ENCODE results near the gene GIPR.
"Not testable (repeated sequence)": the region's sequence is repeated elsewhere in the genome, so short reads cannot be mapped to it uniquely, and the experiment has no call there.

GIPR gene

DNA sequence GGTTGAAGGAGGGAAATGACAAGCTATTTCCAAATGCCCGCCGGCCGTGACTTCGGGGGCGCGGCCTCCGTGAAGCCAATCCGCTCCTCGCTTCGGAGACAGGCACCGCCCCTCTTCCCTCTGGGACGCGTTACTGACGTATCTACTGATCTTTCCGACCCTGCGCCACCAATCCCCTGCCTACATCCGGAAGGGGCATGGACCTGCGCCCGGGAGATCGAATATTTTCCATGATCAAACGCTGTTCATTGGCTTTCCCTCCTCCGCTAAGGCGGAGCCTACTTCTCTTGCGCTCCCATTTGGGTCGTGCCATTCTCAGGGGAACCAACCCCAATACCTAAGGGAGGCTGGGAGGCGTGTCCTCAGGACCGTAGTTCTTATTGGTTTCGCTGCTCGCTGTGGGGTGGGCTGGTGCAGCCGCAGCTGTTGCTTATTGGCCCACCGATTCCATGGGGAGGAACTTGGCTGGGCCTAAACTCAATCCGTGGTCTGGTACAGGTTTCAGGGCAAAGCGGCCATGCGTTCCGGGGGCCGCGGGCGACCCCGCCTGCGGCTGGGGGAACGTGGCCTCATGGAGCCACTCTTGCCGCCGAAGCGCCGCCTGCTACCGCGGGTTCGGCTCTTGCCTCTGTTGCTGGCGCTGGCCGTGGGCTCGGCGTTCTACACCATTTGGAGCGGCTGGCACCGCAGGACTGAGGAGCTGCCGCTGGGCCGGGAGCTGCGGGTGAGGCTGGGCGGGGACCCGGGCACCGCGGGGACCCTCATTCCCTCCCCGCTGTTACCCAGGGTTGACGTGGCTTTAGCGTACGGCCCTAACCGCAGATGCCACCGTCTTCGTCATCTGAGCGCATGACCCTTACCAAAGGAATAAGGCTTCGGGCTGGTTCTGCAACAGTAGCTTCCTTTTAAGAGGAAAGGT lies 24.4 kb downstream of the GIPR start, which contains the start of gene QPCTL:
TSS of gene QPCTL (plus strand) at position 480 of the 919 bp plus-strand sequence. CDS start at position 518, 38 bp downstream.
- peak; percentile 99 for DNase-seq

DNA sequence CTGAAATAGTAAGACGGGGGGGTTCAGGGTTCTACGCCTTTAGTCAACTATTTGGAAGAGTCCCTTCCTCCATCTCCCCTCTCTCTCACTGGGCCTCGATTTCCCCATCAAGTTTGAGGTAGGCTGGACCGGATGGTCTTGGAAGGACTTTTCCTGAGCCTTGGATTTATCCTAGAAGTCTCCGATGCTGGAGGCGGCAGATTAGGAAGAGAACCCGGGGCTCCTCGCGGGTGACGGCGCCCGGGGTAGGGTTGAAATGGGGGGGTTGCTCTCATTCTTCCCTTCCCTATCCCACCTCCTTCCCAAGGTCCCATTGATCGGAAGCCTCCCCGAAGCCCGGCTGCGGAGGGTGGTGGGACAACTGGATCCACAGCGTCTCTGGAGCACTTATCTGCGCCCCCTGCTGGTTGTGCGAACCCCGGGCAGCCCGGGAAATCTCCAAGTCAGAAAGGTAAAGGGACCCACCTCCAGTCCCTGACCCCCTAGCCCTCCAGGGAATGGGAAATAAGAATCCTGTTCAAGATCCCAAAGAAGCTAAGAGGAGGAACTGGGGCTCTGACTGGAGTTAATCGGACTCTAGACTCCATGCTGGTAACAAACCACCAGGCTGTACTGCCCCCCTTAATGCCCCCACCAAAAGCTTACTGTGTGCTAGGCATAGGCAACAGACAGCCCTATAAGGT lies 25.2 kb downstream of the GIPR start:
- DNase-seq, result peak; percentile 90

DNA sequence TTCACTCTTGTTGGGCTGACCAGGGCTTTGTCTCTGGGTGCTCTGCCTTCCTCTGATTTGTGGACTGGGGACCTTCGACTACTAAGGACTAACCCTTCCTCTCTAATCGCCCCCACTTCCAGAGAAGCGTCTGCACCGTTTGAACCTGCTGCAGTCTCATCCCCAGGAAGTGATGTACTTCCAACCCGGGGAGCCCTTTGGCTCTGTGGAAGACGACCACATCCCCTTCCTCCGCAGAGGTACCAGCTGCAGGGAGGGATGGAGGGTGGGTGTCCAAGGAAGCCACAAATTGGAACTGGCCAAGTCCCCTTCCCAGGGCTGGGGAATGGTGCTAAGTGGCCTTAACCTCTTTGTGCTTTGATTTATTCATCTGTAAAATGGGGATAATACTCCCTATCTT lies 33.7 kb downstream of the GIPR start:
- no peak for DNase-seq

DNA sequence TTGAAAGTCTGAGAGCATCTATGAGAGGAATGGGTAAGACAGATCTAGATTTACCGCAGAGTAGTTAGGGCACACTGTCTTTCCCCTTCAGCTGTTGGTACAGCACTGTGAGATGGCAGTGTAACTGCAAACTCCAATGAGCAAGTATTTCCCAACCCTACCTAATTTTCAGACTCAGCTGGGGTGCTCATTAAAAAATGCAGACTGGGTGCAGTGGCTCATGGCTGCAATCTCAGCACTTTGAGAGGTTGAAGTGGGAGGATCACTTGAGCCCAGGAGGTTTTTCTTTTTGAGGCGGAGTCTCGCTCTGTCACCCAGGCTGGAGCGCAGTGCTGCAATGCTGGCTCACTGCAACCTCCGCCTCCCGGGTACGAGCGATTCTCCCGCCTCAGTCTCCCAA lies 37.1 kb downstream of the GIPR start:
- DNase-seq, result no peak

DNA sequence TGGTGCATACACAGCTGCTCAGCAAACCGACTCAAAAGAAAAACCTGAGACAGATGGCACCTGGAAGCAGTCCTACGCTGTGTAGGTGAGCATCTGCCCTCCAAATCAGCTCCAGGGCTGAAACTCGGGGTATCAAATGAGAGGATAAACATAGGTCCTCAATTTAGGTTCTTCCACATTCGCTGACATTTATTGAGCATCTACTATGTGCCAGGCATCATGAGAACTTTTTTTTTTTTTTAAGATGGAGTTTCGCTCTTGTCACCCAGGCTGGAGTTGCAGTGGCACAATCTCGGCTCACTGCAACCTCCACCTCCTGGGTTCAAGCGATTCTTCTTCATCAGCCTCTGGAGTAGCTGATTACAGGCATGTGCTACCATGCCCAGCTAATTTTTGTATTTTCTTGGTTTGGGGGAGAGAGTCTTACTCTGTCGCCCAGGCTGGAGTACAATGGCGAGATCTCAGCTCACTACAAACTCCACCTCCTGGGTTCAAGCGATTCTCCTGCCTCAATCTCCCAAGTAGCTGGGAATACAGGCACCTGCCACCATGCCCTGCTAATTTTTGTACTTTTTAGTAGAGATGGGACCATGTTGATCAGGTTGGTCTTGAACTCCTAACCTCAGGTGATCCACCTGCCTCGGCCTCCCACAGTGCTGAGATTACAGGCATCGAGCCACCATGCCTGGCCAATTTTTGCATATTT lies 37.8 kb downstream of the GIPR start:
- no peak for DNase-seq

DNA sequence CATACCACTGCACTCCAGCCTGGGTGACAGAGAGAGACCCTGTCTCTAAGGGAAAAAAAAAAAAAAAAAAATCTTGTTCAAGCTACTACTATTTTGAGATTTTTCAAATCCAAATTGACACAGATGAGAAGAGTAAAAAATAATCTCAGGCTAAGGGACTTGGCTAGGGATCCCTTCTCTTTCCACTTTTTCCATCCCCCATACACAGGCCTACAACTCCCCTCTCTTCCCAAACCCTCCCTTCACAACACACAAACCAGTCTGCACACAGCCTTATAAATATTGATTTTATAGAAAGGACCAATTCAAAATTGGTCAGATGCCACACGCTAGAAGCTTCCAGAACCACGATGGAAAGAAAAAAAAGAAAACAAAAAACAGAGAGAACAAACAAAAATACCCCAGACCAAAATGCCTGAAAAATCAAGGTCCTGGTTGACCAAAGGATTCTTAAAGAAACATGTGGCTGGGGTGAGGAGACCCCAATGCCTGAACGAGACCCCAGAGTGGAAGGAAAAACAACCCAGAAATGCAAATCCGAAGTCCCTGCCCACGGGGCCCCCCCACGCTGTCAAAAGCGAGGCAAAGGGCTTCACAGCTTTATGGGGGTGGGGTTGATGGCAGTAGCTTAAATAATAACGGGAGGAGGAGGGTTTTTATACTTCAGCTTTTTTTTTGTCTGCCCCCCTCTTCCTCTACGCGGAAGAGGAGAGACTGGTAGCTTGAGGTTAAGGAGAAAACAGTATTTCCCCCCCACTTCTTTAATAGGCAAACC lies 42.5 kb downstream of the GIPR start:
- DNase-seq, result no peak

DNA sequence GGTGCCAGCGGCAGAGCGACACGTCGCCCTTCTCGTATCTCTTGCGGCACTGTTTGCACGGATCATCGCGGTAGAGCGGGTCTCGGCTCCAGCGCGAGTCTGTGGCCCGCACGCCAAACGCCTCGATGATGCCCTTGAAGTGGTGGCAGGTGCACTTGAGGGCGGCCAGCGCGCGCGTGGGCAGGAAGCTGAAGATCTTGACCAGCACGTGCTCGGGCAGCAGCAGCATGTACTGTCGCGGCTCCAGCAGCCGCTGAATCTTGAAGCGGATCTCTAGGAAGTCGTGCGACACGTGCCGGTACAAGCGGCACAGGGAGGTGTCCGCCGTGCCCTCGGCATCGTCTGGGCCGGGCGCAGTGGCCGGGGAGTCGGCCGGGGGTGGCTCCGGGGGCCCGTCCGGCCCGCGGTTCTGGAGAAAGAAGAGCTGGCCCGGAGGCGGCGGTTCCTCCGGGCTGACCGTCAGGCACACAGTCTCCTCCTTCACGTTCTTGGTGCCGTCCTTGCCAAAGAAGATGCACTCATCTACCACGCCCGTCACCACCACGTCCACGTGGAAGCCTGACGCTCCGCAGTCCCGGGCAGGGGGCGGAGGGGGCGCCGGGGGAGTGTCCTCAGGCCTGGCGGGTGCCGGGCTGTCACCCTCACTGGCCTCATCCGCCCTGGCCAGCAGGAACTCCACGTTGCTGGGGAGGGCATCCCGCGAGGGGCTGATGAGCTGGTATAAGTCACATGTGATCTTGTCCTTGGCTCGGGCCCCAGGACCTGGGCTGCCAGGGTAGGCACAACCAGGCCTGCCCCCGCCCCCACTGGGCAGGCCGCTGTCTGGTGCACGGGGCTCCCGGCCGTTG lies 44.1 kb downstream of the GIPR start:
- DNase-seq, result no peak

DNA sequence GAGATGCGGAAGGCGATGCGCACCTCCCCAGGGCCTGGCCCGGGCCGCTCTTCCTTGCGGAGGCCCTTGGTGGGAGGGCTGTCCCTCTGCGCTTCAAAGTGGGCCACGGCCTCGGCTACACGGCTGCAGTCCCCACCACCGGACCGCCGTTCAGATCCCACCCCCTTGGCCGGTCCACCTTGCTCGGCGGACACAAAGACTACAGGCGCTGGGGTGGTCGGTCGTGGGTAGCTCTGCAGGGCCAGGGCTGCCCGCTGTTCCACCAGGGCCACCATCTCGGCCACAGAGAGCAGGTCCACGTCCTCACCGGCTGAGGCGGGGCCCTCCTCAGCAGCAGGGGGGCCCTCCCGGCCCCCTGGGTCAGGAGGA lies 44.7 kb downstream of the GIPR start:
- DNase-seq, result no peak

DNA sequence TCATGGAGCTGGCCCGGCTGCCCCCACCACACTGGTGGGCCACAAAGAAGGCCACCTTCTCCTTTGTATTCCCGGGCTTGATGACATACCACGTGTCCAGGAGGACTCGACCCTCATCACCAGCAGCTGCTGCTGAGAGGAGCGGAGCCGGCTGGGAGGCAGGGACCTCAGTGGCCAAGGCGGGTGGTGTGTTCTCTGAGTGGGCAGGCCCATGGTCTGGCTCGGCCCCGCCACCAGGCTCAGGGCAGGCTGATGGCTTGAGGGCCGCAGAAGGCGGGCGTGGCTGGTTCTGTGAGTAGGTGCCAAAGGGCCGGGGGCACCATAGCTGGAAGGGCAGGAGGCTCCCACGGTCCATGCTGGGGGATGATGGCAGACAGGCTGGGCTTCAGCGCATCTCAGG lies 45.1 kb downstream of the GIPR start:
- DNase-seq, result no peak

DNA sequence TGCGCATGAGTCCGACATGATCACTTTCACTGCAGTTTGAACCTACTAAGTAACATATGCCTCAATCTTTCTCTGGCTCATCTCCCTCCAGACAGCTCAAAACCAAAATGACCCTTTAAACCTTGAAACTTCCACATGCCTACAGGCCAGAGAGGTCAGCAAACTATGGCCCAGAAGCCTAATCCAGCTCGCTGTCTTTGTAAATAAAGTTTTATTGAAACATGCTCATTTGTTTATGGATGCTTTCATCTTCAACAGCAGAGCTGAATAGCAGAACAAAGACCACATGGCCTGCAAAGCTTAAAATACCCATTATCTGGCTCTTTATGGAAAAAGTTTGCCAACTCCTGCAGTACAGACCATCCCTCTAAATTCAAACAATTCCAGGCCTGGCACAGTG lies 47.1 kb downstream of the GIPR start:
- no peak for DNase-seq

DNA sequence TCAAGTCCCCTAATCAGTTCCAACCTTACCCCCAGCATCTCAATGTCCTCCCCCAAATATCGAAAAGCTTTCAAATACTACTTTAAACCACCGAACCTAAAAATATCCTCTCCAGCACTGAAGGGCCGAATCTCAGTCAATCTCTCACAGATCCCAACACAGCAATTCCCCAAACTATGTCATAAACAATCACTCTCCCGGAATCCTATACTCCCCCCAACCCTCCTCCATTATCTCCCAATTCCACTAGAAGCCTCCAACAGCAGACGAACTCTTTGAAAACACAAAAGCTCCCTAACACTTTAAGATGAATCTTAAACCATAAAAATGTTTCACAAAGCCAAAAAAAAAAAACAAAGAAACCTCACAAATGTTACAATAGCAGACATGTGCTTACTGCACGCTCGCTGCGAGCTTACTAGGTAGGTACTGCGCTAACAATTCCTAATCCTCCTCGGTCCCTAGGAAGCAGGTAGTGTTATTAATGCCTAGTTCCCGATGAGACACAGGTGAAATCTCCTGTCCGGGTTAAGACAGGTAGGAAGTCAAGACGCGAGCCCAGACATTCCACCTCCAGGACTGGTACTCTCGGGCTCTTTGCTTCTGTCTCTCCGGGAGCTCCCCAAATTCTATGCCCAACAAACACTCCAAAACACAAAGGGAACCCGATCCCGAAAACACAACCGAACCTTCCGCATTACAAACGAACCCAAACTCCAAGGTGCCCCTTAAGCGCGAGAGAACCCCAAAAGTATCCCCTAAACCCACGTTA lies 48.5 kb downstream of the GIPR start:
- peak; percentile 29 for DNase-seq

DNA sequence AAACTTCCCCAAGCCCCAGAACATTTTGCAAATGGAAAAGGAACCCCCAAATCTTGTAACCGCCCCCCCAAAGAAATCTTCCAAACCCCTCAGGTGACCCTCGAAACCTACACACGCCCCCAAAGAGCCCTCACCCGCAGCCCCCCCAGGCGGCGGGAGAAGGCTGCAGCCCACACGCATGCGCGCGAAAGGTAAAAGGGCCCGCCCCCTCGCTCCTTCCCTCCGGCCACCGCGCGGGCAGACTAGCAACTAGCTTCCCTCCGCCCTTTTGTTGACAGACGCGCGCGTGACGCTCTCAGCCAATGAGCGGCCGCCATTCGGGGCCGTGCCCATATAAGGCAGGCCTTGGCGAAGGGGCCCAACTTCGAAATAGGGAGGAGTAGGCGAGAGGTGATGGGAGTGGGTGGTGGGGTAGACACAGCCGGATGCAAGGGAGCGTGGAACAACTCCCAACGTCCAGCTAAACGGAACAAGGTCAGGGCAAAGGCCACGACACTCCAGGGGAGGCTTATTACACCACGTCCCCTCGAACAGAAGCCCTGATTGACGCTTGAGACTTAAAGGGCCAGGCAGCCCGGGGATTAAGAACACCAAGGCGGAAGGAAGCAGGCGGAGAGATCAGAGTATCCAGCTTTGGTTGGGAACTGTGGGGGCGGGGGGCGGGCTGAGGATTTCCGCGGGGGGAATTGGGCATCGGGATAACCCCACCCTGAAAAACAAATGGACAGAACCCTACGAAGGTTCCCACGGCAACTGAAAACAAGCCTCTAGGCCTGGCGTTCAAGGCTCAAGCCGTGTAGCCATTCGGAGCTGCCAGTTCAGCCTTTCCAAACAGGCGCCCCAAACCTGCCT lies 49.3 kb downstream of the GIPR start:
- peak; percentile 98 for DNase-seq

DNA sequence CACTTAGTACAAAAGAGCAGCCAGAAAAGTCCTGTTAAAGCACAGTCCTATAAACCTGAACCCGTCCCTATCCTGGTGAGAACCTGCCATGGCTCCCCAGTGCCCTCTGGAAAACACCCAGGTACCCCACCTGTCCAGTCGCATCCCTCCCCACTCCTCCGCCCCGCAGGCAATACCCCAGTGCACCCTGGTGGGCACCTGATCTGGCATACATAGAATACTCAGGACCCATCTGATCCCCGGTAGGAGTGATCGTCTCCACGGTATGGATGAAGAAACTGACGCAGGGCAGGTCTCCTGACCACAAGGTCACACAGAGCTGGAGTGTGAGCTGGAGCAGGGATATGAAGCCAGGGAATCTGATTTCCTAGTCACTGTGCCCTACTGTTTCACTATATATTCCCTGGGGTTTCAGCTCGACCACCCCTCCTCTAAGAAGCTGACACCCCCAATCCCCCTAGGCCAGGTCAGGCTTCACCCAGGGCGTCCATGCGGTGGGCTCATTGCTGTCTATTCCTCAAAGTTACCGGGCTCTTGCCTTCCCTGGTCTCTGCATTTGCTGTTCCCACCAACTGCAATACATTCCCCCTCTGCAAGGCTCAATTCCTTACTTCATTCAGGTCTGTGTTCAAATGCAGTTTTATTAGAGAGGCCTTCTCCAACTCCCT lies 50.1 kb downstream of the GIPR start:
- no peak for DNase-seq

DNA sequence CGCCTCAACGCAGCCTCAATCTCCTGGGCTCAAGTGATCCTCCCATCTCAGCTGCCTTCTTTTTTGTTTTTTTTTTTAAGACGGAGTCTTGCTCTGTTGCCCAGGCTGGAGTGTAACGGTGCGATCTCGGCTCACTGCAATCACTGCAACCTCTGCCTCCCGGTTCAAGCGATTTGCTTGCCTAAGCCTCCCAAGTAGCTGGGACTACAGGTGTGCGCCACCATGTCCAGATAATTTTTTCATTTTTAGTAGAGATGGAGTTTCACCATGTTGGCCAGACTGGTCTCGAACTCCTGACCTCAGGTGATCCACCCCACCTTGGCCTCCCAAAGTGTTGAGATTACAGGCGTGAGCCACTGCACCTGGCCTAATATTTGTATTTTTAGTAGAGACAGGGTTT lies 52.0 kb downstream of the GIPR start:
- DNase-seq, result not testable (repeated sequence)

DNA sequence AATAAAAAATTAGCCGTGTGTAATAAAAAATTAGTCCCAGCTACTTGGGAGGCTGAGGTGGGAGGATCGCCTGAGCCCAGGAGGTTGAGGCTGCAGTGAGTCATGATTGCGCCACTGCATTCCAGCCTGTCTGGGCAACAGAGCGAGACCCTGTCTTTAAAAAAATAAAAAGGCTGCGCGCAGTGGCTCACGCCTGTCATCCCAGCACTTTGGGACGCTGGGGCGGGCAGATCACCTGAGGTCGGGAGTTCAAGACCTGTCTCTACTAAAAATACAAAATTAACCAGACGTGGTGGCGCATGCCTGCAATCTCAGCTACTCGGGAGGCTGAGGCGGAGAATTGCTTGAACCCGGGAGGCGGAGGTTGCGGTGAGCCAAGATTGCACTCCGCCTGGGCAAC lies 60.7 kb downstream of the GIPR start:
- DNase-seq, result not testable (repeated sequence)

DNA sequence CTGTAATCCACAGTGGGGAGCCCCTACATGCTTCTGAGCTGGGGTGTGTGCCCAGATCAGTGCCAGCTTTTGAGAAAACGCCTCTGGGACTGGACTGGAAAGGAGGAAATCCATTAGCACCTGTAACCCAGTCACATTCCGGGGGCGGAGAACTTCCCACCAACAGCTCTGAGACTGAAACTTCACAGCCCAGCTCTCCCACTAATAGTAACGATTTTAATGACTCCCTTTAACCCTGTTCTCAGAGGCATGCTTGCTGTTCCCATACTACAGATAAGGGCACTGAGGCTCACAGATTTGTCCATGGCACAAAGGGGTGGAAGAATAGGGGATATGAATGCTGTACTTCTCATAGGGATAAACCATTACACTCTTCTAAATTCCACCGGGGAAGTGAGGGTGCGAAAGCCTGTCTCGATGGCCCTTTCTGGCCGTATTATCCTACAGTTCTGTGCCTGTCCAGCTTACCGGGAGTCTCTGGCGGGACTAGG lies 61.8 kb downstream of the GIPR start:
- DNase-seq, result peak; percentile 46

DNA sequence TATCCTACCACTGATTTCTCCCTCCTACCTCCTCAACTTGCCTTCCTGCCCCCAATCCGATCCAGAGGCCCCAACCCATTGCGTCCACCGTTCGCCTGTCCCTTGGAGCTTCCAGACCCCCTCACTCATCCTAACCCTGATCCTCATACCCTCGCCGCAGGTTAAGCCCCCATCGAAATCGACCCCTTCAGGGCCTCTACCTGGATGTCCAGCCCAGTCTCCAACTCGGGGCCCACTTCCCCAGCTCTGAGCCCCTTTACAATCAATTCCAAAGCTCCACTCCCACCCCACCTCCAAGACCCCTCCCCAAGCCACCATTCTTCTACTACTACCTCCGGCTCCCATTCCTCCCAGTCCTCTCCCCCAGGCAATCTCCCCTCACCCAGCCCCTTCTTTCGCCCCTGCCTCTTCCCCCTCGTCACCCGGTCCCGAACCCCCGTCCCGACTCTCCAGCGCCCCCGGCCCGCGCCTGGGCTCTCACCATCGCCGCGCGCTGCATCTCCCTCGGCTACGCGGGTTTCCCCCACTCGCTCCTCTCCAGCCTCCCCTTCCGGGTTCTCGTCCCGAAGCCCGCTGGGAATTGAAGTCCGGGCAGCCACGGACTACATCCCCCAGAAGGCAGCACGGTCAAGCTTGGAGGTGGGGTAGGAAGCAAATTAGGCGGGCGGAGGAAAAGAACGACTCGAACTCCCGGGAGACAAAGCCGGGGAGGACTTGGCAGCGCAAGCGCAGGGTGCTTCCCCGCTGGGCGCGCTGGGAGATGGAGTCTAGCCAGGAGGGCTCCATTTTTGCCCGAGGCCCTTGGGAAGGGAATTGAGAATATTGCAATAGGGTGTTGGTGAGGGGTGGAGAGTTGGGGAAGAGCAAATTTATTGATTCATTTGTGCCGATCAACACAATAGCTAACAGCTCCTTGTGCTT lies 62.6 kb downstream of the GIPR start, which contains the start of gene FBXO46:
TSS of gene FBXO46 (minus strand) at position 529 of the 921 bp plus-strand sequence. CDS start 17,401 bp downstream, outside the sequence.
- peak; percentile 96 for DNase-seq

Data from stimulated activated CD4-positive, alpha-beta T cell treated with anti-CD3 and anti-CD28 coated beads, Interleukin-15, amount 100 ng/mL, for 24 hours (primary cell).